H9 (cell line): Measurements from ENCODE around the gene ZGLP1. TPM values are rescaled to one million over a fixed set of nuclear protein-coding genes. Genes with fewer than 3 reads are reported as not detected.

Experiments used
- DNase-seq: peaks from one replicate; pipeline ENCODE4 v3.0.0-alpha.2; 2017
- H2AFZ ChIP-seq: one replicate; pipeline ENCODE4 v1.6.1; 2013; ENCODE audit warnings: mild to moderate bottlenecking, low read length, control low read depth, moderate library complexity
- H2AK5ac ChIP-seq: 2 replicates; pipeline ENCODE4 v1.6.1; 2013; ENCODE audit warnings: low read length, control low read depth, mixed read lengths; ENCODE audit not compliant: insufficient read length
- H2BK120ac ChIP-seq: one replicate; pipeline ENCODE4 v1.6.1; 2013; ENCODE audit warnings: low read depth, mild to moderate bottlenecking, low read length, control low read depth, inconsistent platforms; ENCODE audit not compliant: poor library complexity, severe bottlenecking
- H2BK12ac ChIP-seq: 2 replicates; pipeline ENCODE4 v1.6.1; 2013; ENCODE audit warnings: low read length, control low read depth, mixed read lengths, low read depth; ENCODE audit not compliant: insufficient read length
- H2BK15ac ChIP-seq: 2 replicates; pipeline ENCODE4 v1.6.1; 2013; ENCODE audit warnings: low read depth, low read length, control low read depth
- H2BK20ac ChIP-seq: one replicate; pipeline ENCODE4 v1.6.1; 2013; ENCODE audit warnings: low read depth, mild to moderate bottlenecking, low read length, control low read depth, inconsistent platforms; ENCODE audit not compliant: poor library complexity, severe bottlenecking
- H2BK5ac ChIP-seq: 2 replicates; pipeline ENCODE4 v1.6.1; 2013; ENCODE audit warnings: low read length, control low read depth, mixed read lengths; ENCODE audit not compliant: insufficient read length
- H3K14ac ChIP-seq: 2 replicates; pipeline ENCODE4 v1.6.1; 2013; ENCODE audit warnings: low read length, control low read depth; ENCODE audit not compliant: insufficient read depth
- H3K18ac ChIP-seq: 2 replicates; pipeline ENCODE4 v1.6.1; 2013; ENCODE audit warnings: low read depth, mild to moderate bottlenecking, mixed read lengths, low read length, control low read depth; ENCODE audit not compliant: insufficient read length
- H3K23ac ChIP-seq: 2 replicates; pipeline ENCODE4 v1.6.1; 2013; ENCODE audit warnings: low read length, control low read depth, mixed read lengths, low read depth; ENCODE audit not compliant: insufficient read length
- H3K23me2 ChIP-seq: 2 replicates; pipeline ENCODE4 v1.6.1; 2013; ENCODE audit warnings: low read depth, mild to moderate bottlenecking, mixed read lengths, low read length, control low read depth; ENCODE audit not compliant: insufficient read length, poor library complexity, severe bottlenecking
- H3K27ac ChIP-seq: 2 replicates; pipeline ENCODE4 v1.5.1; 2013; ENCODE audit warnings: low read length, control low read depth, mixed read lengths, low read depth; ENCODE audit not compliant: insufficient read length
- H3K27me3 ChIP-seq: 2 replicates; pipeline ENCODE4 v1.6.1; 2013; ENCODE audit warnings: low read length, control low read depth, inconsistent platforms; ENCODE audit not compliant: insufficient read depth
- H3K4ac ChIP-seq: 2 replicates; pipeline ENCODE4 v1.6.1; 2013; ENCODE audit warnings: low read depth, mild to moderate bottlenecking, control low read depth, inconsistent platforms, low read length, moderate library complexity
- H3K4me1 ChIP-seq: 2 replicates; pipeline ENCODE4 v1.6.1; 2013; ENCODE audit warnings: low read length, control low read depth, inconsistent platforms; ENCODE audit not compliant: insufficient read depth
- H3K4me2 ChIP-seq: 2 replicates; pipeline ENCODE4 v1.6.1; 2013; ENCODE audit warnings: low read length, control low read depth, mixed read lengths; ENCODE audit not compliant: insufficient read length, insufficient read depth
- H3K56ac ChIP-seq: 2 replicates; pipeline ENCODE4 v1.6.1; 2013; ENCODE audit warnings: low read depth, mild to moderate bottlenecking, mixed read lengths, low read length, control low read depth; ENCODE audit not compliant: insufficient read length
- H3K79me1 ChIP-seq: 2 replicates; pipeline ENCODE4 v1.6.1; 2013; ENCODE audit warnings: low read depth, mild to moderate bottlenecking, moderate library complexity, low read length, control low read depth, inconsistent platforms; ENCODE audit not compliant: insufficient read depth, poor library complexity, severe bottlenecking
- H3K79me2 ChIP-seq: 2 replicates; pipeline ENCODE4 v1.6.1; 2013; ENCODE audit warnings: low read length, control low read depth, inconsistent platforms; ENCODE audit not compliant: insufficient read depth
- H3K9ac ChIP-seq: 2 replicates; pipeline ENCODE4 v1.6.1; 2013; ENCODE audit warnings: low read length, control low read depth, mixed read lengths; ENCODE audit not compliant: insufficient read length; ENCODE audit errors: extremely low read depth
- H3K9me3 ChIP-seq: one replicate; pipeline ENCODE4 v1.6.1; 2013; ENCODE audit warnings: low read depth, low read length, inconsistent platforms; ENCODE audit not compliant: control insufficient read depth
- H3T11ph ChIP-seq: one replicate; pipeline ENCODE4 v1.6.1; 2013; ENCODE audit warnings: mild to moderate bottlenecking, low read length, control low read depth, inconsistent platforms
- H4K20me1 ChIP-seq: one replicate; pipeline ENCODE4 v1.6.1; 2013; ENCODE audit not compliant: control insufficient read depth, insufficient read length, insufficient read depth
- H4K5ac ChIP-seq: 2 replicates; pipeline ENCODE4 v1.6.1; 2013; ENCODE audit warnings: low read depth, mild to moderate bottlenecking, mixed read lengths, low read length, control low read depth; ENCODE audit not compliant: insufficient read length
- H4K8ac ChIP-seq: replicated peaks from 2 replicates; pipeline ENCODE4 v1.6.1; 2013; ENCODE audit warnings: low read length, control low read depth, mixed read lengths, low read depth; ENCODE audit not compliant: insufficient read length
- H4K91ac ChIP-seq: 2 replicates; pipeline ENCODE4 v1.6.1; 2013; ENCODE audit warnings: low read depth, mild to moderate bottlenecking, moderate library complexity, mixed read lengths, low read length, control low read depth; ENCODE audit not compliant: insufficient read length
- H3K27ac Mint-ChIP-seq, 3 experiments: 2 replicates in 2 of 3; 3 replicates in 1 of 3; pipeline ENCODE4 v1.8.0; 2020 to 2021; ENCODE audit warnings: mixed read lengths in 3 of 3, mild to moderate bottlenecking in 1 of 3, moderate library complexity in 1 of 3
- H3K27me3 Mint-ChIP-seq: 2 replicates; pipeline ENCODE4 v1.8.0; 2021; ENCODE audit warnings: low read depth, mild to moderate bottlenecking, moderate library complexity, mixed read lengths
- H3K36me3 Mint-ChIP-seq, 3 experiments: 2 replicates in 2 of 3; 3 replicates in 1 of 3; pipeline ENCODE4 v1.8.0; 2020 to 2021; ENCODE audit warnings: low read depth in 3 of 3, mixed read lengths in 3 of 3; ENCODE audit not compliant: insufficient read depth in 1 of 3
- H3K4me1 Mint-ChIP-seq, 2 experiments: 2 replicates each; pipeline ENCODE4 v1.8.0; 2020; ENCODE audit warnings: mixed read lengths in 2 of 2
- H3K4me3 Mint-ChIP-seq, 2 experiments: 2 replicates in 1 of 2; 3 replicates in 1 of 2; pipeline ENCODE4 v1.8.0; 2020 to 2021; ENCODE audit warnings: mild to moderate bottlenecking in 2 of 2, mixed read lengths in 2 of 2, moderate library complexity in 1 of 2
- H3K9me3 Mint-ChIP-seq, 2 experiments: 2 replicates in 1 of 2; 3 replicates in 1 of 2; pipeline ENCODE4 v1.8.0; 2020; ENCODE audit warnings: mild to moderate bottlenecking in 2 of 2, mixed read lengths in 2 of 2, moderate library complexity in 1 of 2
- WGBS: extraction: QIAGEN DNeasy Blood & Tissue Kit; methylation state at CpG from one replicate; pipeline ENCODE4 v1.1.7; 2013; ENCODE audit warnings: missing lambda C conversion rate, low lambda C conversion rate, mixed read lengths; ENCODE audit not compliant: insufficient read length; ENCODE audit errors: extremely low coverage; 5-methylcytosine and 5-hydroxymethylcytosine counted together
- total RNA-seq: library from RNA; stranded (reverse); gene quantifications from 2 replicates; pipeline ENCODE4 v1.2.1, GENCODE V29; 2021
- TF ChIP-seq, protein P1 (sequence below): fragments of 200-600 bp; sonication (generic); conservative IDR thresholded peaks from 3 replicates; pipeline ENCODE4 v1.8.0; 2021; ENCODE audit warnings: antibody characterized with exemption, mild to moderate bottlenecking

Gene ZGLP1
- total RNA-seq, 1 experiment from 2014 or later, result 6.9 TPM

DNA sequence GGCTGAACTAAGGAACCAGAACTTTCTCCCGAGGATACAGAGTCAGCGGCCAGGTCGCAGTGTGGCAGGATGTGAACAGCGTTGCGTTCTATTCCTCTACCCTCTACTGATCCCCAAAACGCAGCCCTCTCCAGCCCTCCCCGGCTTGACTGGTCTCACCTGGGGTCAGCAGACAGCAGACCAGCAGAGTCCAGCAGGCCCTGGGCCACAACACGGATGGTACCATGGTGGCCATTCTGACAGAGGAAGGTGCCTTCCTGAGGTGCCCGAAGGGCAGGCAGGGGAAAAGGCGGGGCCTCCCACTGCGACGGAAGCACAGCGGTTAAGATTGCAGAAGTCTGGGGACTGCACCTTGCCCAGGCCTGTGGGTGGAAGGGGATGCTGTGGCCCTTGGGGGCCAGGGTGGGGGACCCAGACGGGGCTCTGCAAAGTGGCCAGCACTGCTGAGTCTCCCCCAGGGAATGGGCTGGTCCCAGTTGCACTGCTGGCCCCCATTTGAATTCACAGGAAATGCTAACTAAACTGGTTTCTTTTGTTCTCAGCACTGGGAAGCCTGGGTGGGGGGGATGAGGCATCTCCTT, 29.9 kb upstream of the ZGLP1 start, which contains the start of gene ICAM3:
ICAM3 (minus strand) TSS at position 245 of the 581 bp plus-strand sequence; CDS start at position 235, 10 bp downstream.
- DNase-seq, result peak; percentile 64
- no peak within 1 kb of the TSS for H2AFZ ChIP-seq
- peak within 1 kb of the TSS; percentile 10 to 33; a peak in 3 of 5 replicates for H3K4me3 Mint-ChIP-seq

More for the DNA sequence above, 29.9 kb upstream of the ZGLP1 start, which contains the start of gene ICAM3:
- Histone ChIP-seq H4K20me1 (no peaks in the 10 kb centered on the region), H4K8ac (no peak within 1 kb of the TSS), H3K4me1 (peaks cover 6% of the 10 kb centered on the region; the same call in 1 of the 2 replicates), H3T11ph (no peak within 1 kb of the TSS), H2BK20ac (no peak within 1 kb of the TSS), H3K23me2 (peaks cover 7% of the 10 kb centered on the region), H3K79me2 (no peaks in the 10 kb centered on the region), H4K5ac (no peak within 1 kb of the TSS), H3K9me3 (no peaks in the 10 kb centered on the region), H2BK15ac (no peak within 1 kb of the TSS), H2BK120ac (no peak within 1 kb of the TSS), H3K14ac (peak within 1 kb of the TSS; percentile 10; the same call in 1 of the 2 replicates), H3K9ac (no peak within 1 kb of the TSS), H3K79me1 (no peaks in the 10 kb centered on the region), H4K91ac (no peak within 1 kb of the TSS), H3K23ac (no peak within 1 kb of the TSS), H3K27ac (no peak within 1 kb of the TSS), H3K4me2 (peak within 1 kb of the TSS; percentile 3), H3K4ac (no peak within 1 kb of the TSS), H3K18ac (peak within 1 kb of the TSS; percentile 4), H2BK12ac (no peak within 1 kb of the TSS), H3K27me3 (no peaks in the 10 kb centered on the region), H3K56ac (no peak within 1 kb of the TSS), H2BK5ac (no peak within 1 kb of the TSS), H2AK5ac (no peak within 1 kb of the TSS)
- Mint-ChIP-seq H3K27me3 (no peaks in the 10 kb centered on the region; the same call in 1 of the 2 replicates), H3K36me3 (no peaks in the 10 kb centered on the region), H3K4me1 (peaks cover 17 to 26% of the 10 kb centered on the region in 2 experiments), H3K27ac (peak within 1 kb of the TSS in 1 of 3 experiments; percentile 89; a peak in 4 of 7 replicates), H3K9me3 (no peaks in the 10 kb centered on the region; a peak in 1 of 5 replicates)
- TF ChIP-seq, protein P1, sequence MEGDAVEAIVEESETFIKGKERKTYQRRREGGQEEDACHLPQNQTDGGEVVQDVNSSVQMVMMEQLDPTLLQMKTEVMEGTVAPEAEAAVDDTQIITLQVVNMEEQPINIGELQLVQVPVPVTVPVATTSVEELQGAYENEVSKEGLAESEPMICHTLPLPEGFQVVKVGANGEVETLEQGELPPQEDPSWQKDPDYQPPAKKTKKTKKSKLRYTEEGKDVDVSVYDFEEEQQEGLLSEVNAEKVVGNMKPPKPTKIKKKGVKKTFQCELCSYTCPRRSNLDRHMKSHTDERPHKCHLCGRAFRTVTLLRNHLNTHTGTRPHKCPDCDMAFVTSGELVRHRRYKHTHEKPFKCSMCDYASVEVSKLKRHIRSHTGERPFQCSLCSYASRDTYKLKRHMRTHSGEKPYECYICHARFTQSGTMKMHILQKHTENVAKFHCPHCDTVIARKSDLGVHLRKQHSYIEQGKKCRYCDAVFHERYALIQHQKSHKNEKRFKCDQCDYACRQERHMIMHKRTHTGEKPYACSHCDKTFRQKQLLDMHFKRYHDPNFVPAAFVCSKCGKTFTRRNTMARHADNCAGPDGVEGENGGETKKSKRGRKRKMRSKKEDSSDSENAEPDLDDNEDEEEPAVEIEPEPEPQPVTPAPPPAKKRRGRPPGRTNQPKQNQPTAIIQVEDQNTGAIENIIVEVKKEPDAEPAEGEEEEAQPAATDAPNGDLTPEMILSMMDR, result no peak
- WGBS, result no CpG with 5 or more reads among the region's 14 CpGs
